ENCODE results near the gene MPI.

The MPI gene, protein sequence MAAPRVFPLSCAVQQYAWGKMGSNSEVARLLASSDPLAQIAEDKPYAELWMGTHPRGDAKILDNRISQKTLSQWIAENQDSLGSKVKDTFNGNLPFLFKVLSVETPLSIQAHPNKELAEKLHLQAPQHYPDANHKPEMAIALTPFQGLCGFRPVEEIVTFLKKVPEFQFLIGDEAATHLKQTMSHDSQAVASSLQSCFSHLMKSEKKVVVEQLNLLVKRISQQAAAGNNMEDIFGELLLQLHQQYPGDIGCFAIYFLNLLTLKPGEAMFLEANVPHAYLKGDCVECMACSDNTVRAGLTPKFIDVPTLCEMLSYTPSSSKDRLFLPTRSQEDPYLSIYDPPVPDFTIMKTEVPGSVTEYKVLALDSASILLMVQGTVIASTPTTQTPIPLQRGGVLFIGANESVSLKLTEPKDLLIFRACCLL

DNA sequence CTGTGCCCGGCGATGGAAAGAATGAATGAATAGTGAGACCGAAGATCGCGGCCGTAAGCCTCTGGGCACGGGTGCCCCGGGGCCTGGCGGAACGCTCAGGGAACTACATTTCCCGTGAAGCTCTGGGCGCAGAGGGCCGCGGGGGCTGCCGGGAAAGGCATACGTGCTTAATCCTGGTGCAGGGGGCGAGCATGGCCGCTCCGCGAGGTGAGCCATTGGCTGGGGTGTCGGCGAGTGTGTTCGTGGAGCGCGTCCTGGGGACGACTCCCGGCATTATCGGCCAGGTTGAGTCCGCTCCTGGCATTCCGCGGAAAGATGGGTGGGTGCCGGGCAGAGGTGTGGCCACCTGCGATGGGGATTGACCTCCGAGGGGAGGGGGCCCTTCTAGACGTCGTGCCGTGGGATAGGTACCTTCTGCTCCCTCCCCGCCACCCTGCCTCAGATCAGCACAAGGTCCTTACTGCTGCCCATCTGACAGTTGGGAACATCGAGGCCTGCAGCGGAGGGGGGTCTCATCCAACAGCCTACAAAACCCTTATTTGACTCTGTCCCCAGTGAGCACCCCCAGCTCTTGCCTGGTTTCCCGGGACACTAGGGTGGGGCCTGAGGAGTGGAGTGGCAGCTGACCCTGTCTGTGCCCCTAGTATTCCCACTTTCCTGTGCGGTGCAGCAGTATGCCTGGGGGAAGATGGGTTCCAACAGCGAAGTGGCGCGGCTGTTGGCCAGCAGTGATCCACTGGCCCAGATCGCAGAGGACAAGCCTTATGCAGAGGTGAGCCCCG is at the start of gene MPI:
Gene MPI, plus strand, starts transcription at position 160 of the 782 bp plus-strand sequence. Its CDS starts 32 bp downstream, at position 192.
- peak; percentile 63 to 75 for DNase-seq (ENCODE audit: low read depth in 2 of 2)

DNA sequence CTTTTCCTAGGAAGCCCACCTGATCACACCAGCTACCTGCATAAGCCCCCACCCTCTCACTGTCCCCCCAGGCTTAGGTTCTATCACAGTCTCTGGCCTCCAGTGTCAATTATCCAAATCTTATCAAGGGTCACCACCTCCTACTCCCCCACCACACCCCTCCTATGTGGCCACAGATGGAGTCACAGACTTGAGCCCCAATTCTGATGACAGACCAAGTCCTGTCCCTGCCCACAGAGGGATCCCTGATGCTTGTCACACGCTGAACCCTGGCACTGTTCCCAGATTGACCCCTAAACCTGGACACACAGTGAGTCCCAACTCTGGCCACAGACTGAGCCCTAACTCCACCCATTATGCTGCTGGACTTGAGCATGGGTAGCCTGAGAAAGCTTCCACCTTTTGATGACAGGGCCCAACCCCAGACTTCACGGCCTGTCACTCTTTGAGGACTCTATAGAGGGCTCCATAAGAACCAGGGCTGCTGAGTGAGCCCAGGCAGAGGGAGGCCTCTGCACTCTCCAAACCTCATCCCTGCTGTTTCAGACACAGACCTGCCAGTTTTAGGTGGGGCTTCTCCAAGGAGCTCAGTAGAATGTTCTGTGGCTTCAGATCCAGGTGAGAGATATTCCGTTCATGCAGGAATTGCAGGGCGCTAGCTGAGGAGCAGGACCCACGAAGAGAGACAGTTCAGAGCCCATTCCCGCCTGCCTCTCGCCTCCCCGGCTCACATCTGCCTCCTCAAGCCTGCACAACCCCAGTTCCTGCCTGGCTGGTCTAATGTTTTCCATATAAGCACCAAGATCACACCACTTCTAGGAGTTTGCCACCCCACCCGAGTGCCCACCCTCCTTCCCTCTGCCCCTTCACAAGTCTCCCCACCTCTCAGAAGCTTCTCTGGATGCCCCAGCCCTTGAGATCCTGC is 48.7 kb upstream of the MPI start:
- no peak for DNase-seq (ENCODE audit: low read depth in 2 of 2)

DNA sequence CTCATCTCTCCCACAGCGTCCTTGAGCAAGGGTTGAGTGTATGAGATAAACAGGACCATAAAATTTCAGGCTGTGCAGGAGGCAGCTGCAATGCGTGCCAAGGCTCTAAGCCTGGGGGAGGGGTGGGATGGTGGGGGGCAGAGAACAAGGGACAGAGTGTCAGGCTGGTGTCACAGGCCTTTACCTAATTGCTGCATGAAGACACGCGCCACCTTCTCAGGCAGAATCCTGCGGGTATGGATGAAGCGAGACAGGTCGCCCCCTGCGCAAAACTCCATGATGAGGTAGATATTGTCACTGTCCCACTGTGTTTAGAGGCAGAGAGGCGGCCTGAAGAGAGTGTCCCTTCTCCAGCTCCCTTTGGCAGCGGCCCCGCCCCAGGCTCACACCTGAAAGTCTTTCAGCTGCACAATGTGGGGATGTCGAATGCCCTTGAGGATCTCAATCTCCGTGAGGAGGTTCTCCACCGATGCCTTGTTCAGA is 47.9 kb upstream of the MPI start:
- DNase-seq (ENCODE audit: low read depth in 2 of 2) = no peak

DNA sequence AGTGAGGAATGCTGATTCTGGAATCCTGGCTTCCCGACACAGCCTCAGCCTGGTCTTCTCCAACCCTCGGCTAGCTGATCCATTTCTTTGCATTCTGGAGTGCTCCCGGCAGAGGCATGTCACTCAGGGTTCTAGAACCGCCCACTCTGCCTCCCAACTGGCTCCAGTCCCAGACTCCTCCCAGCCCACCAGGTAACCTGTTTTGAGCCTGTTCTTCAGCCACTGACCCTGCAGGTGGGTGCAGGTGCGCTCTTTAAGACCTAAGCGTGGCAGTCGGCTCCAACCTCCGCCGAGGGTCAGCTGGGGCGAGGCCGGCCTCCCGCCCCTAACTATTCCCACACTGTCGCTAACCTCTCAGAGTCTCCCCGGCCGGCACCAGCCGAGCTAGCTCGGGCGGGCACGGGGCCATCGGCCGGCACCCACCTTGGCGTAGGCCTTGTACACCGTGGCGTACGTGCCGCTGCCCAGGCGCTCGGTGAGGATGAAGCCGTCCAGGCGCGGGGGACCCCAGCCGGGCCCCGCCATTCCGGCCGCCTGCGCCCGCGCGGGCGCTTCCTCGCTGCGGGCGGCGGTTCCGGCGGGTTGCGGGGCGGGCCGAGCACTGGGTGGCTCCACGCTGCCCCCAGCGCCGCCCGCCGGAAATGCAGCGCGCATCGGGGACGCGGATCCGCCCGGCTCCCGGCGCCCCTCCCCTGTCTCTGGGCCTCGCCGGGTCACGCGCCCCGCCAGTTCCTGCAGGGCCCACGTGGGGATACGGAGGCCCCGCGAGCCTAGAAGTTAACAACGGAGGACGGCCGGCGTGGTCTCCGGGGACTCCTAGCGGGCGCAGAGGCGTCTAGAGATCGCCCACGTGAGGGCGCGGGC is 47.0 kb upstream of the MPI start, which contains the start of gene ULK3:
Gene ULK3, minus strand, starts transcription at position 576 of the 864 bp plus-strand sequence. Its CDS starts 51 bp downstream, at position 525.
- peak; percentile 81 to 84 for DNase-seq (ENCODE audit: low read depth in 2 of 2)

DNA sequence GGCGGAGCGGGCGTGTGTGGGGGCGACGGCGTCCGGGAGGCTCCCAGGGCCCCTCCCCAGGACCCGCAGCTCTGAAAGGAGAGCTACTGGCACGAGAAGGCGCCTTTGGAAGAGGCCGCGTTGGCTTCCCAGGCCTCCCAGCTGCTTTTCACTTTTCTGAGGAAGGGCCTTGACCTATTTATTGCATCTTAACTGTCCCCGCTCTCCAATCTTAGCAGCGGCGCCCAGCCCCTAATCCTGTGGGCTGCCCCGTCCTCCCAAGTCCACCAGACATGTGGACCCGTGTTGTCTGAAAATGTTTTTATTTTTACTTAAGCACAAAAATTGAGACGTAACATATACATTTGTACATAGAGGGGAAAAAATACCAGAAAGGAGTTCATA is 46.4 kb upstream of the MPI start:
- no peak for DNase-seq (ENCODE audit: low read depth in 2 of 2)

DNA sequence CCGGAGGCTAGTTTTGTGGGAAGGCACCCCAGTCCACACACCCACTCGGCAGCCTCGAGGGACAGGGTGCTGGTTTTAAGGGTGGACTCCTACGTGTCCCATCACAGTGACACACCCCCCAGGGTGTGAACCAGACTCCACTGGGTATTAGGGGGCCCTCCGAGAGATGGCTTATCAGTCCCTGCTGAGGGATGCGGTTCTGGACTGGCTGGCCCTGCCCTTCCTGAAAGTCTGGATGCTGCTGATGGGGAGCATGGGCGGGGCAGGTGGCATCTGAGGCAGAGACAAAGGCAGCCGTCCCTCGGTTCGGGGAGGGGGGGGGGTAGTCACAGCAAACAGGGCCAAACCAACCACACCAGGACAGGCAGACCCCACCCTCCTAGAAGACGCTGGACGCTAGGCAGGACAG is 45.9 kb upstream of the MPI start:
- no peak for DNase-seq (ENCODE audit: low read depth in 2 of 2)

DNA sequence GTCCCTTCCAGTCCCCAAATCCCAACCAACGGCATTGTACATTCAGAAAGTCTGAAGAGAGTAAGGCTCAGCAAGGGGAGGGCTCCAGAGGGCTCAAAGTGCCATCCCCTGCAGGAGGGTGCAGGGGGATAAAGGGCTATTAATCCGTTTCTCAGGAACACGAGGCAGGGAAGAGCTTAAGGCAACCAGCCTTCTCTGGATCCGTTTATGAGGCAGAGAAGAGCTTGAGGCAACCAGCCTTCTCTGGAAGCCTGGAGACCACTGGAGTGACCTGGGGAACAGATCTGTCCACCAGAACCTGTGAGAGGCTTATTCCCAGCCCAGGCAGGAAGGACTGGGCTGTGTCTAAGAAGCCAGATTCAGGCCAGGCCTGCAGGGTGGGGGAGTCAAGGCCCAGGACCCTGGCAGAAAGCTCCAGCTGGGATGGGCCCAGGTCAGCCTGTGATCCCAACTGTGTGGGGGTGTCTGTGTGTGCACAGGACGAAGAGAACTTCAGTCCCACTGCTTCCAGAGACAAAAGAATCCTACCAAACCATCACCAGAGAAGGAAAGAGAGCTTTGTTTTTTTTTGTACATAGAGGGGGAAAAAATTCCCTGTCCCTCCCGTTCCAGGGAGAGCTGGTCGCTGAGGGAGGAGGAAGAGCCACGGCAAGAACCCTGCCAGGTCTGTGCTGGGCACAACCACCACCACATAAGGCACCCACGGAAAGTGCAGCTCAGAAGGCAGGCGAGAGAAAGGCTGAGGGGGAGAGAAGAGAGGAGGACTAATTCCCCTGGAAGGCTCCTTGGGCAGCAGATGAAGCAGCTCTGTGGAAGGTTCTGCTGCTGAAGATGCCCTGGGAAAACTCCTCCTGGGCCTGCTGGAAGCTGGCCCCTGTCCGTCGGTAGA is 45.3 kb upstream of the MPI start:
- no peak for DNase-seq (ENCODE audit: low read depth in 2 of 2)

DNA sequence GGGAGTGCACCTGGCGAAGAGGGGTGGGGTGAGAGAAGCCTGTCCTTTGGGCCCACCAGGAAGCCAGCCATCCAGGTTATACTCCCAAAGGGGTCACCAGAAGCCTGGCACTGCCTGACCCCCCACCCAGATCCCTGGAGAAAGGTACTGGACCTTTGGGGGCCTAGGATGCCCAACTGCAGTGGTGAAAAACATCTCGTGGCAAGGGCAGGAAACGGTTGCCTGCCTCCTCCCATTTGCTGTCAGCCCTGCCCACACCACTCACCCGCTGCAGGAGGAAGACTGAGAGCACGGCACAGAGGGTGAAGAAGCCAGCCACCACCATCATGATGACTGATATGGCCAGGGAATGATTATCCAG is 44.7 kb upstream of the MPI start:
- DNase-seq (ENCODE audit: low read depth in 2 of 2) = peak in 1 of 2 donors; percentile 19

DNA sequence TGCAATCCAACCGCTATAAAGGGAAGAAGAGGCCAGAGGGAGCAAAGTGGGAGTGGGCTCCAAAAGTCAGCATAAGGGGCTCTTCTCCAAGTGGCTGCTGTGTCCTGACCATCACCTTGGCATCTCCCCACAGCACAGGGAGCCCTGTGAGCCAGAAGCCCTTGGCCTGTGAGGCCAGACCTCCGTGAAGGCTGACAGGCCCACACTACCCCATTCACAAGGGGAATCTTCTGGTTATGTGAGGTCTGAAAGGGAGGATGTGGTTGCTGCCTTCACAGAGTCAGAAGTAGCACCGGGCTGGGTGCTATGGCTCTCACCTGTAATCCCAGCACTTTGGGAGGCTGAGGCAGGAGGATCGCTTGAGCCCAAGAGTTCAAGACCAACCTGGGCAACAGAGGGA is 44.3 kb upstream of the MPI start:
- no peak for DNase-seq (ENCODE audit: low read depth in 2 of 2)

DNA sequence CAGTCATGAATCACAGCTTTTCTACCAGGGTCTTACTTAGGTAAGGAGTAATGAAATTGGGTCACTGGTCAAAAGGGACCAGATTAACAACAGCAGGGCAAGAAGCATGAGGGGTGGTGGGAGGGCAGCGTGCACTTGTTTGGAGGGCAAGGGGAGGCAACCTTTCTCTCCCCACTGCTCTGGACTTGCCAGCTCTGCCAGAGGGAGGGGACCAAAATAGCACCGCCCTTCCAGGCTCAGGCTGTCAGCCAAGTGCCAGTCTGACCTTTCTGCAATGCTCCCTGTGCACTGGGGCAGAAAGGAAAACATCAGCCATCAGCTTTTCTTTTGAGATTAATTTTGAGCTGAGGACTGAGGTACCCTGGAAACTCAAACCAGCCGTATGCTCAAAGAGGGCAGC is 42.4 kb upstream of the MPI start:
- DNase-seq (ENCODE audit: low read depth in 2 of 2) = no peak

DNA sequence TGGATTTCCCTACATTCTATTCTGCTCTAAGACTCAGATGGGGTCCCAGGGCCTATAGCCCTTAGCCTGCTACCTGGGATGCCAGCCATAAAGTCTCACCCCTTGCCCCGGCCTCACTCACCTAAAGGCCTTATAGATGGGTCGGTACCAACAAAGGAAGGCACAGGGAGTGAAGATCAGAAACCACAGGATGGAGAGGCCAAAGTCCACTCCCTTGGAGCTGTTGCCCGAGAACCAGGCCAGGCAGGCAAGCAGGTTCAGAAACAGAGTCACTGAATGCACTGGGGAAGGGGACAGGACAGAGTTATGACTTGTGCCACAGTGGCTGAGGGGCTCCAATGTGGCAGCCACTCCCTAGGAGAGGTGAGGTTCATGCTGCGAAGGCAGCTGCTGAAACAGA is 39.4 kb upstream of the MPI start:
- DNase-seq (ENCODE audit: low read depth in 2 of 2) = no peak

DNA sequence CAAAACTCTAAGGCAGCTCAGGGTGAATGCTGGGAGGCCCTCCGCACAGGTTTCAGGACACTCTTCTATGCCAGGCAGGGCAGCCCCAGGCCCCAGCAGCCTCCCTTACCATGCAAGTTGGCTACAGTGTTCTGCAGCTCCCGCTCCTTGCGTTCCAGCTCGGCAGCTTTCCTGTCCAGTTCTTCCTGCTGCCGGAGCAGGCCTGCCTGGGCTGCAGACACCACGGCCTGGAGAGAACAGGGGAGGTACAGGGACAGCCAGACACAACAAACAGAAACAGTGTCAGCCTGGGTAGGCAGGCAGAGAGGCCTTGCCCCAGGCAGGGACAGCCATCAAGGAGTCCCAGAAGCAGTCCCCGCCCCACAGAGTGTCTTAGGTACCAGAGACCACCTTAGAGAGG is 37.9 kb upstream of the MPI start:
- DNase-seq (ENCODE audit: low read depth in 2 of 2) = no peak

DNA sequence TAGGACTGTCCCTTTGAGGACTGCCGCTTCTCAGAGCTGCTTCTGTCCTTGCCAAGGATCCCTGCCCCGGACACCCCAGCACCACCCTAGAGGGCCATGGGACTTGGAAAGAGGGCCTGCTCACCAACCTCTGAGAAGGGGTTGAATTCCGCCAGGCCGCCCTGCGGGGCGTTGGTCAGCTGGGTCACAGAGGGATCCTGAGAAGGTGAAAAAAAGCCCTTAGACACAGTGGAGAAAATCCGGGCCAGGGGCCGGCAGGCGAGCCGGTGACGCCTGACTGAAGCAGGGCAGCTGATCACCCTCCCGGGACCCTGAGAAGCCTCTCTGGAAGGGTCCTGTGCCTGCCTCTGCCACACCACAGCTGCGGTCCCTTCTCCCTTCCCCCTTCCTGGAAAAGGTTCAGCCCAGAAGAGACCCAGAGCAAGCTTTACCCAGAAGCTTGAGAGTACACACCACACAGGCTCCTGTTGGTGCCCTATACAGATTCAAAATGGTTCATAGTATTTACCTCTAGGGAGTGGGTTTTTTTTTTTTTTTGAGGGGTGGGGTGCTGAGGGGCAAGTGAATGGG is 35.3 kb upstream of the MPI start:
- no peak for DNase-seq (ENCODE audit: low read depth in 2 of 2)

DNA sequence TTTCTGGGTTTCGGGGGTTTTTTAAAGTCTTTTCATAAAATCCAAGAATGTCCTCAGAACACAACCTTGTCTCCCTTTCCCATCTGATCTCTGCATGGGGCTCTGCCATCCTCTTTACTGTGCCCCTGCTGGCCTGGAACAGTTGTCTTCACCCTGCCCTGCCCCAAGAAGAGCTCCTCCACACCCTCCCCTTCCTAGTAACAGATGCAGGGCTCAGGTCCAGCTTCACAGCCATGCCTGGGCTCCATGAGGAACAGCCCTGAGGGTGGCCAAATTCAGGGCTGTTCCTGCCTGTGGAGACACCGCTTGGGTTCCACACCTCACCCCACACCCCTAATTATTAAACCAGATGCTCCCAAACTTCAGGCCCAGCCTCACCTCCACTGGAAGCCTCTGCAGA is 34.0 kb upstream of the MPI start:
- no peak for DNase-seq (ENCODE audit: low read depth in 2 of 2)

DNA sequence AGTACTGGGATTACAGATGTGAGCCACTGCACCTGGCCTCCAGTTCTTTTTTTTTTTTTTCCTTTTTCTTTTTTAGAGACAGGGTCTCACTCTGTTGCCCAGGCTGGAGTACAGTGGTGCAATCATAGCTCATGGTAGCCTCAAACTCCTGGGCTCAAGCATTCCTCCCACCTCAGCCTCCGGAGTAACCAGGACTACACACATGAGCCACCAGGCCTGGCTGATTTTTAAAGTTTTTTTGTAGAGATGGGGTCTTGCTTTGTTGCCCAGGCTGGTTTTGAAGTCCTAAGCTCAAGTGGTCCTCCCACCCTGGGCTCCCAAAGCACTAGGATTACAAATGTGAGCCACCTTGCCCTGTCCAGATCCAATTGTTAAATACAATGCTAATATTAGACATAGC is 33.3 kb upstream of the MPI start:
- DNase-seq (ENCODE audit: low read depth in 2 of 2) = no peak

DNA sequence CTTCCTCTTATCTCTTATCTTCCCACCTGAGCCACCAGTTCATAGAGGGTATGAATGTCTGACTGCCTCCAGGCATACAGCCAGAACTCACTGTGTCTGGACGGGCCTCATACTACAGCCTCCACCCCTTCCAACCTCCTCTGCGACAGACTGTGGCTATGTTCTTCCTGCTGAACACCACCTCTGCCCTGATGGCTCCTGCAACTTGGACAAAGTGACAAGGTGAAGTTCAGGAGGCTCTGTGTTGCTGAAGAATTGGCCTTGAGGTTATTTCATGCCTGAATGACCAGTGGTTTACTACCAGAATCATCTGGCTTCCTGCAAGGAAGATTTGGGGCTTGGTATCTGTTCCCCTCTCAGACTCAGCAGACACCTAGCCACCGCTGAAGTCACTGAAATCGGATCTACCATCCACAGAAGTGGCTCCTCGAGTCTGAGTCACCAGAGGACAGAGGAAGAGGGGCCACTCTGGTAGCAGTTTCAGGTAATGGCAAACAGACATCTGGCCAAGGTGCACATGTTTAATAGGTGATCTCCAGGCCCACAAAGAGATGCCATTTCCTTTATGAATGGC is 32.7 kb upstream of the MPI start:
- no peak for DNase-seq (ENCODE audit: low read depth in 2 of 2)

DNA sequence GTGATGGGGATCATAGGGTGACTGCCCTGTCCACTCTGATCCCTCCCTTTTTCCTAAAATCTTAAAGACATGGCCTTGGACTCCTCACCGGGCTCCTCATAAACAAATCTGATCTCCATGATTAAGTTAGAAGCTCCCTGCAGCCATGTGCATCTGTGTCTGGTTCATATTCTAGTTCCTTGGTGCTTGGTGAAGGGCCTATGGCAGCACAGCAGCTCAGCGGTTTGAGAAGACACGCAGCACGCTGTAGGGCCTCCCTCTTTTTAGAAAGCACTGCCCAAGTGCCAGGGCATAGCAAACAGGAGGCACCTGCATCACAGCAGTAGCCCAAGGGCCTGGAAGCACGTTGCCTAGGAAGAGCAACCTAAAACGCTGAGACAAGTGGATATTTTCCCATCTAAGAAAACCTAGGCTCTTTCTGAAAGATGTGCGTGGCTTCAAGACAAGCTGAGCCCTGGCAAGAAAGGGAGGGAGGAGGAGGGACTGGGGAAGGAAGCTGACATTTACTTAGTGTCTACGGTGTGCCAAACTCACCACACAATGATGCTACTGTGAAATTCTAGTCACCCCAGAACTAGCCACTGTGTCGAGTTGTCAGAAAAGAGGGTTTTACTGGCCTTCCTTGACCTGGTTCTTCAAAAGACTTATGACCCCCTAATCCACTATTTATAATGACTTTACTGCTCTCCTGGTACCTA is 32.0 kb upstream of the MPI start:
- DNase-seq (ENCODE audit: low read depth in 2 of 2) = no peak

DNA sequence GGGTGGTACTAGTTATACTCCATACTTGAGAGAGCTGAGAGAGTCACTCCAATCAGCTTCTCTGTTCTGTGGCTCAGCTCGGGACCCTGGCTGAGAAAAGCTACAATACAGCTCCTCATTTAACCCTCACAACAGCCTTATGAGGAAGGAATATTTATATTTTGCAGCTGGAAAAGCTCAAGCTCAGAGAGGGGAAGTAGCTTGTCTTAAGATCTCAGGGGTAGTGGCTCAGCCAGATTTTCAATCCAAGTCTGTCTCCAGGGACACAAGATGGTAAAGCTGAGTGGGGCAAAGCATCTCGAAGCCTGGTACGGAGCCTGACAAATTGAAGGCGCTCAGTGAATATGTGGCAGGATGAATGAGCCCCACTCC is 31.5 kb upstream of the MPI start:
- DNase-seq (ENCODE audit: low read depth in 2 of 2) = no peak

Data from activated CD8-positive, alpha-beta memory T cell treated with anti-CD3 and anti-CD28 coated beads for 4 hours (primary cell).